Measurements from ENCODE around the gene MEI4.

GRCh38 chr6:77604476-77604875 is 48.4 kb upstream of the MEI4 start:
- TF ChIP-seq POLR2A (IDR thresholded peaks at IDR 0.05) (no peak), POLR2AphosphoS5 (IDR thresholded peaks at IDR 0.05) (no peak)
- TF ChIP-seq, protein P1, sequence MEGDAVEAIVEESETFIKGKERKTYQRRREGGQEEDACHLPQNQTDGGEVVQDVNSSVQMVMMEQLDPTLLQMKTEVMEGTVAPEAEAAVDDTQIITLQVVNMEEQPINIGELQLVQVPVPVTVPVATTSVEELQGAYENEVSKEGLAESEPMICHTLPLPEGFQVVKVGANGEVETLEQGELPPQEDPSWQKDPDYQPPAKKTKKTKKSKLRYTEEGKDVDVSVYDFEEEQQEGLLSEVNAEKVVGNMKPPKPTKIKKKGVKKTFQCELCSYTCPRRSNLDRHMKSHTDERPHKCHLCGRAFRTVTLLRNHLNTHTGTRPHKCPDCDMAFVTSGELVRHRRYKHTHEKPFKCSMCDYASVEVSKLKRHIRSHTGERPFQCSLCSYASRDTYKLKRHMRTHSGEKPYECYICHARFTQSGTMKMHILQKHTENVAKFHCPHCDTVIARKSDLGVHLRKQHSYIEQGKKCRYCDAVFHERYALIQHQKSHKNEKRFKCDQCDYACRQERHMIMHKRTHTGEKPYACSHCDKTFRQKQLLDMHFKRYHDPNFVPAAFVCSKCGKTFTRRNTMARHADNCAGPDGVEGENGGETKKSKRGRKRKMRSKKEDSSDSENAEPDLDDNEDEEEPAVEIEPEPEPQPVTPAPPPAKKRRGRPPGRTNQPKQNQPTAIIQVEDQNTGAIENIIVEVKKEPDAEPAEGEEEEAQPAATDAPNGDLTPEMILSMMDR (IDR thresholded peaks at IDR 0.05) = no peak

Data from prostate gland (tissue), 2 donors.